NCI-H510A treated with DMSO at 0.1 percent for 48 hours (cell line): ENCODE data around the gene PIK3CB.
A peak's percentile ranks its signal among the peaks of the same experiment; 100 is the strongest.
"Not testable (repeated sequence)": the region's sequence is repeated elsewhere in the genome, so short reads cannot be mapped to it uniquely, and the experiment has no call there.

Experiments
- DNase-seq: peaks from one replicate; lab custom pipeline; 2025; lab: John Stamatoyannopoulos, UW

The PIK3CB gene

DNA sequence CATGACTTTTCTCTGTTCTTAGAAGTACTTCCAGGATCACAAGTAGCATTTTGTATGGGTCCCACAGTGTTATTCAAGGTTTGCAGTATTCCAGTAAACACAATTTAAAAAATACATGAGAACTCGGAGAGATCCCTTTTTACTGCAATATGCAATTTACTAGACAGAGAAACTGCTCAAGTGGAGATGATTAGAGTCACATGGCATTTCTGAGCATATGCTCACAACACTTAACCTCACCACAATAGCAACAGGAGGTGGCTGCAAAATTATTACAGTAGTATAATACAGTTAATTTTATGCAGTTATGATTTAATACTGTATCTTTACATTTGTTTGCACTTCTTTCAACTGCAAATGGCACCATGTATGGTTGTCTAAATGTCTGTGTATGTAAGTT is 87.5 kb downstream of the PIK3CB start:
- DNase-seq, result no peak

DNA sequence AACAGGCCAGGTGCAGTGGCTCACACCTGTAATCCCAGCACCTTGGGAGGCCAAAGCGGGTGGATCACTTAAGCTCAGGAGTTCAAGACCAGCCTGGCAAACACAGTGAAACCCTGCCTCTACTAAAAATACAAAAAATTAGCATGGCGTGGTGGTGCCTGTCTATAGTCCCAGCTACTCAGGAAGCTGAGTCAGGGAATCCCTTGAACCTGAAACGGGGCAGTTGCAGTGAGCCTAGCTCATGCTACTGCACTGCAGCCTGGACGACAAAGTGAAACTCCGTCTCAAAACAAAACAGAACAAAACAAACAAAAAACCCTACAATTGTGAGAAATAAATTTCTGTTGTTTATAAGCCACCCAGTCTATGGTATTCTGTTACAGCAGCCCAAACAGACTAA is 94.7 kb downstream of the PIK3CB start:
- DNase-seq, result no peak

DNA sequence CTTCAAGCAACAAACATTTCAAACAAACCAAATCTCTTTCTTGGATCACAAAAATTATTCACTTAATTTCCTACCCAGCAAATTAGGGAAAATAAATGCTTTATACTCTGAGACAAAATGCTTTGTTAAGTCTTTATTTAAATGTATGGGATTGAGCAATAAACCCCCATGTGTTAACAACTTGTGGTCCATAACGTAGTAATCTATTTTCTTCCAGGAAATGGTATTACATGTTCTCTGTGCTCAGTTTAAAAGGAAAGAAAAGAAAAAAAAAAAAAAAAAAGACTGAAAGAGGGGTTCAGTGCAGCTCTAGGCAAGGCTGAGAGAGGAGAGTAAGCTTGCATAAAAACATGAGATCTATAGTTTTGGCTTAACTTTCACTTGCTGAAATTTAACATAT is 102.3 kb downstream of the PIK3CB start:
- DNase-seq, result no peak

DNA sequence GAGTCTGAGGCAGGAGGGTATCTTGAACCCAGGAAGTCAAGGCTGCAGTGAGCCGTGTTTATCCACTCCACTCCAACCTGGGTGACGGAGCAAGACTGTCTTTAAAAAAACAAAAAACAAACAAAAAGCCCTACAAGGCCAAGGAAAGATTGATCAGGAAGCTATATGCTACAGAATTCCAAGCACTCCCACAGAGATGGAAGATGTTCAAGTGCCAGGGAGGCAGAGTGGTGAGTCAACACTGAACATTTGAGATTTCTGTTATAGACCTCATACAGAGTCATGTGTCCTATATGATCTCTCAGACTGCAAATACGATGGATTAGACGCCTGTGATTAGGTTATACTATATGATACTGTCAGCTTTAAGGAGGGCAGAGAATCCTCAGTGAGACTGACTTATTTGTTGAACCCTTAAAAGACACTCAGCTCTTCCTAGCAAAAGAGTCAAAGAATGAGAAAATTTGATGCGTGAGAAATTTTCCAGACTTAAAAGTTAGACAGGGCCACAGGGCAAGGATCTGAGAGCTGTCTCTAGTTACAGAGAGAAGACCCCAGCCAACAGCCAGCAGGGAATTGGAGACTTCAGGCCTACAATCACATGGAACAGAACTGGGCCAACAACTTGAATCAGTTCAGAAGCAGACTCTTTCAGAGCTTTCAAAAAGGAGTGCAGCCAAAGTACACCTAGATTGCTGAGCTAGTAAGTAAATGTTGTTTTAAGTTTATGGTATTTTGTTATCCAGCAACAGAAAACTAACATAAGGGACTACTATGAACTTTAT is 107.6 kb downstream of the PIK3CB start:
- no peak for DNase-seq

DNA sequence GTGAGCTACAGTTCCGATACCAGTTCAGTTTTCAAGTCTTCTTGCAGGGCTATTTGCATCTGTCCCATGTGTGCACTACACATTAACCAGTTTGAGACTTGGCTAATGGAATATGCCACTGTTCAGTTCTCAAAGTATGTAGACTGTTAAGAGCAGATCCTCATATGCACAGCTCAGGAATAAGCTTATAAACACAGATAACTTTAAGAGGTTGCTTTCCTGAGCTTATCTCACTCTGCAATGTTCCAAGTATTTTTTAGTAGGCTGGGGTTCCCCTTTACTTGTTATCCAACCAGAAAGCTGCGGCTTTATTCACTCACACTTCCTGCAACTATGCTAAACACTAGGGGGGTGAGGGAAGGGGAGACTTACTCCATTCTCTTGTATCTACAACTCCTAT is 108.7 kb downstream of the PIK3CB start:
- not testable (repeated sequence) for DNase-seq

DNA sequence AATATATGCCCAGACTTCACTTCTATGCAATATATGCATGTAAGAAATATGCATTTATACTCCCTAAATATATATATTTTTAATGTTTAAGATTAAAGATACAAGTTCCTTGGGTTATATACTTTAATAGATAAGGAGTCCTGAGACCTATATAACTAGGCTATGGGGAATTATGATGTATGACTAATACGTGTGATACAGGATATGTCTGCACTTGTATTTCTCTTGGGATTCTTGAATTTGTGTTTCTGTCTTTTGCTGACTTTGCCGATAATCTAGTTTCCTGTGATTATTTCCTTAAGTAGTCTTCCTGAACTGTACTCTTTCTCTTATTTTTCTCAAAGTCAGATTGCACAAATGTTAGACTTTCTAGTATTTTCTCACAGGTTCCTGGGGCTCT is 109.6 kb downstream of the PIK3CB start:
- no peak for DNase-seq

DNA sequence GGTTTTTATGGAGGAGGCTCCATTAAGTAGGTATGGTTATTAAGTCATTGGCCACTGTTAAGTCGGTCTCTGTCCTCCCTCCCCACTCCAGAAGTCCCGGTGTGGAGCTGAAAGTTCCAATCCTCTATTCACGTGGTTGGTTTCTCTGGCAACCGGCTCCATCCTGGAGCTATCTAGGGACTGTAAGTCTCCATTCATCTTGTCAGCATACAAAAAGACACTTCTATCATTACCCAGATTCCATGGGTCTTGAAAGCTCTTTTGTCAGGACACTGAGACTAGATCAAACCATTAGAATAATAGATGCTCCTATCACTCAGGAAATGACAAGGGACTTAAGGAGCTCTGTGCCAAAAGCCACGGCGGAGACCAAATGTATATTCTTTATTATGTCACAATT is 110.3 kb downstream of the PIK3CB start:
- no peak for DNase-seq

DNA sequence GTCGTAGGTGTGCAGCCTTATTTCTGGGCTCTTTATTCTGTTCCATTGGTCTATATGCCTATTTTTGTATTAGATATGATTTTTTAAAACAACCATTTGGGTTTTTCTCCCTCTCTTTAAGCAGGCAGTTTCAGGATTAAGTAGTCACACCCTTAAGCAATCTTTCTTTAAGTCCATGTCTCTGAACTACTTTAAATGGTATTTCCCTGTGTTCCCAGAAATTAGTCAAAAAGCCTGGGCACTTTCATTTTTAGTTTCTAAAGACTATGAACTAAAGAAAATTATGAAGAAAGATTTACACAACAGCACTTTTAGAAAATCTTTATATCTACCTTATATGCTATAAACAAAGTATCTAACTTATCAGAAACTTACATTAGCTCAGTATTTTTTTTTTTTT is 115.9 kb downstream of the PIK3CB start:
- DNase-seq, result no peak

DNA sequence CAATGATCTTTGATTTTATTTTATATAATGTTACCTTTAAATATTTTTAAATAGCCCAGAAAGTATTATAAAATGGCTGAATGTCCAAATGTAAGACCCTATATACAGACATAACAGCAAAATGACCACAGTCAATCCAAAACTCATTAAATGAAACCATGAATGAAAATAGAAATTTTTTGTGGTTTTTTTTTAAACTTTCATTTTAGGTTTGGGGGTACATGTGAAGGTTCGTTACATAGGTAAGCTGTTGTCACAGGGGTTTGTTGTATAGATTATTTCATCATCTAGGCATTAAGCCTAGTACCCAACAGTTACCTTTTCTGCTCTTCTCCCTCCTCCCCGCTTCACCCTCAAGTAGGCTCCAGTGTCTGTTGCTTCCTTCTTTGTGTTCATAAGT is 117.4 kb downstream of the PIK3CB start:
- DNase-seq, result no peak

DNA sequence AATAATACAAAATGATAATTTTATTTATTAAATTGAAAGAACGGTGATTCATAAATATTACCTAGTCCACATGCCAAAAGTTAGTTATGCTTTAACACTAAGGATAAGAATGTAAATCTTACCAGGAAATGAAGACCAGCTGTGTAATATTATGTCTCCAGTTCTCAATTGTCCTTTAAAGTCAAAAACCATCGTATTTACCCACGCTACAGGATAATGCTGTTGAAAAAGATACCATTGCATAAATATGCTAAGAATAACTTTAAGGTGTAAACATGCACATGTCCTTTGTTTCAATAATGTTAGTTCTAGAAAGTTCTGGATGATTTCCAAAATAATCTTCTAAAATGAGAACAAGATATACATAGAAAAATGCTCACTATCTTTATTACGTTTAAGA is 122.6 kb downstream of the PIK3CB start:
- DNase-seq, result no peak

DNA sequence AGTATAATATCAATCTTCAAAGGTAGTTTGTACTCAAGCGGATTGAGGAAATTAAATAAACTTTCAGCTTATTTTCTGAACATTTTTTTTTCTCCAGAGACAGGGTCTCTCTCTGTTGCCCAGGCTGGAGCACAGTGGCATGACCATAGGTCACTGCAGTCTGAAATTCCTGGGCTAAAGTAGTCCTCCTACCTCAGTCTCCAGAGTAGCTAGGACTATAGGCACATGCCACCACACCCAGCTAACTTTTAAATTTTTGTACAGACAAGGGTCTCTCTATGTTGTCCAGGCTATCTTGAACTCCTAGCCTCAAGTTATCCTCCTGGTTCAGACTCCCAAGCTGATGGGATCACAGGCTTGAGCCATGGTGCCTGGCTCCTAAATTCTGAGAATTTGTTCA is 129.1 kb downstream of the PIK3CB start:
- no peak for DNase-seq

DNA sequence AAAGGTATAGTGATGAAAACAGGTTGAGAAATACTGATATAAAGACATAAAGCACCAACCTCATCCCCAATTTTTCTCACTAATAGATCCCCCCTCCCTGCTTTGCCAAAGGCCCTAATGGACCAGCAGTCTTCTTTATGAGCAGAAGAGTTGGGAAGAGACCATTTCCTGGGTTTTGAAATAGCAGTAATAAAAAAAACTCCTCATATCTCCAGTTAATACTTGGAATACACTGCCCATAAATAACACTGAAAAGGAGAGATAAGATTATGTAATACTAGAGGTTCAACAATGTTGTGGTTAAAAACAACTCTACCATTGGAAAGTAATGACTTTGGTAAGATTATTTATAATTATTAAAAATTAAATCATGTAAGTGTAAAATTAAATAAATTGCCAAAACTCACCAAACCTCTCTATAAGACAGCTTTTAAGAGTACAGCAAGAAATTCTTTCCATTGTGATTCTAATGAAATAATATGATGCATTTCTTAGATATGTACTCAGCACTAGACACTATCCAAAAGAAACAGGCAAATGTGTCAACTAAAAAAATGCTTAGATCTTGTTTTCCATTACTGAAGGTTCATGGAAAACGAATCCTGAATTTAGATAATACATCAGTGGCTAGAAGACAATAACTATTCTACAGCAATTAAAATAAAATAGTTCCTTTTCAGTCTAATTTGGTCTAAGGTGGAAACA is 137.9 kb downstream of the PIK3CB start:
- DNase-seq, result no peak

DNA sequence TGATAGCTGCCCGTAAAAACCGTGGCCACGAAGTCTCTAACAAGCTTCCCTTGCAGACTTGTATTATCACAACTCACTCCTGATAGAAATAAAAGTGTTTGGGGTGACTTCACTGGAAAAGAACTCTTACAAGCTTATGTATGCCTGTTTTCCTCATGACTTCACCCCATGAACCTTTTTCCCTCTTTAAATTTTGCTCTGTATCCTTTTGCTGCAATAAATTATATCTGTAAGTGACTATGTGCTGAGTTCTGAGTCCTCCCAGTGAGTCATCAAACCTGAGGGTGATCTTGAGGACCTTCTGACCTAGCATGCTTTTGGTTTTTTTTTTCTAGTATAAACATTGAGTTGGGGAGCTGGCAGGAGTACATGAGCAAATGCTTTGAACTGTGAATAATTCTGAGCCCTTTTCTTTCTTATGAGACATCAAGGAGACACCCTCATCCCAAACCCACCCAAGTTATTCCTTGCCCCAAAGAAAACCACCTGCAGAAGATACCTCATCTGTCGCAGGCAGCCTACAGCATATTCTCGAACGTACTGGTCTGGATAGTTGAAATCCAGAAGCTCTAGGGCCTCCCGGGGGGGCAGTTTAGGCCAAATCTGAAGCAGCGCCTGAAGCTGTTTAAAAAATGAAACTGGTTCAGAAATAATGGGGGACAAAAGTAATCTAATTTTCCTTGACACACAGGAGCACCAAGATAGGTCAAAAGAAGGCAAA is 140.3 kb downstream of the PIK3CB start:
- no peak for DNase-seq

DNA sequence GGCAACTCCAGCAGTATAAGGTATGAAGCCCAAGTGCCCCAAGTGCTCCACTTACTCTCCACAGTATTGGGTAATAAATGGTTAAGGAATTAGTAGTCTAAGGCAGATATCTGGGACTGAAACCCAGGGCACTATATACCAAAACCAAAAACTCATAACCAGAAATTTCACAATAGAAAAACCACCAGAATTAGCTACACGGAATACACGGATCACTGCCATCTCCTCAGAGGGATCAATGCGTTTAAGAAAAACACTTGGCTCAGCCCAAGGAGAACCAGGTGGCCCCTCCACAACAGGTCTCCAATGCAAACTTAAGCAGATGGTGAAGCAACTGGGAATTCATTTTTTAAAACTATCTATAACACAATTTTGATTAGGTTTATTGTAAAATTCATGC is 142.6 kb downstream of the PIK3CB start:
- DNase-seq, result no peak

DNA sequence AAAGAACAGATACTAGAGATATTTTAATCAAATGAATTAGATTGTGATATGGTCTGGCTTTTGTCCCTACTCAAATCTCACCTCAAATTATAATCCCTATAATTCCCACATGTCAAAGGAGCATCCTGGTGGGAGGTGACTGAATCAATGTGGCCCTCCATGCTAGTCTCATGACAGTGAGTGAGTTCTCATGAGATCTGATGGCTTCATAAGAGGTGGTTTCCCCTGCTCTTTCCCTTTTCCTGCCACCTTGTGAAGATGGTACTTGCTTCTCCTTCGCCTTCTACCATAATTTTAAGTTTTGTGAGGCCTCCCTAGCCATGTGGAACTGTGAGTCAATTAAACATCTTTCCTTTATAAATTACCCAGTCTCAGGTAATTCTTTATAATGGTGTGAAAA is 143.4 kb downstream of the PIK3CB start:
- no peak for DNase-seq

DNA sequence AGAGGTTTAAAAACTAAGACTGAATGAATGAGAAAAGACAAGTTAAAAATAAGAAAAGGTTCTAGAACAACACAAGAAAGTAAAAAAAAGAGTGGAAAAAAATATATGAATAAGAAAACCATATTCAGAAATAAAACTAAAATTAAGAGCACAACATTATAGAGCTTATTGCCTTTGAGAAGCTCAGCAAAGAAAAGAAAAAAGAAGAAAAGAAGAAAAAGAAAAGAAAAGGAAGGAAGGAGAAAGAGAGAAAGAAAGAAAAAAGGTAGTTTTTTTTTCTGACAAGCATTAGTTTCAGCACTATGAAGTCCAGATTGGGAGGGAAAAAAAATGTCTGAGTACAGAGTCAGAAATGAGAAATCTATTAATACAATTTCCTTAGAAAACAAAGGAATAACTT is 144.7 kb downstream of the PIK3CB start:
- no peak for DNase-seq

DNA sequence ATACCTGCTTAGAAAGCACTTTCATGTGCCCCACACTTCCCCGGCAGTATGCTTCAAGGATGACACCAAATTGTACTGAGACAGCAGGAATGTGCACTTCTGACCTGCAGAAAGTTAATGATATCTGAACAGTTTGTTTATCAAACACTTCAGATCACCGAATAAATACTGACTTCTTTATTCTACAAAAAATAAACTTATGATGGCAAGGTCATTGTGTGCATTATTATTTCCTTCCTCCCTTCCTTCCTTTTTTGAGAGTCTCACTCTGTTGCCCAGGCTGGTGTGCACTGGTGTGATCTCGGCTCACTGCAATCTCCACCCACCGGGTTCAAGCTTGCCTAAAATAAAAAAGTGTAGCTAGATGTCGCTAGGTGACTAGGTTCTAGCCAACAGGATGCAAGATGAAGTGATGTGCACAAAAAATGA is 145.8 kb downstream of the PIK3CB start:
- DNase-seq, result peak; percentile 13

DNA sequence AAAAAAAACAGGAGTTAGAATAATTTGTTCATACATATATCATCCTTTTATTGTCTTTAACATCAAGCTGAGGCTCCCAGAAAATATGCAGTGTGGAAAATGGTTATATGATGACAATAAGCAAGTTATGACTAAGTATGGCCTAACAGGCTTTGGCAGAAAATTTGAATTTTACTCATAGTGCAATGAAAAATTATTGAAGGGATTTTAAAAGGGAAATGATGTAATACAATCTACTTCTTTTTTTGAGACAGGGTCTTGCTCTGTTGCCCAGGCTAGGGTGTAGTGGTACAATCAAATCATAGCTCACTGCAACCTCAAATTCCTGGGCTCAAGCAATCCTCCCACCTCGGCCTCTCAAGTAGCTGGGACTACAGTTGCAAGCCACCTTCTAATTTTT is 147.5 kb downstream of the PIK3CB start:
- no peak for DNase-seq

DNA sequence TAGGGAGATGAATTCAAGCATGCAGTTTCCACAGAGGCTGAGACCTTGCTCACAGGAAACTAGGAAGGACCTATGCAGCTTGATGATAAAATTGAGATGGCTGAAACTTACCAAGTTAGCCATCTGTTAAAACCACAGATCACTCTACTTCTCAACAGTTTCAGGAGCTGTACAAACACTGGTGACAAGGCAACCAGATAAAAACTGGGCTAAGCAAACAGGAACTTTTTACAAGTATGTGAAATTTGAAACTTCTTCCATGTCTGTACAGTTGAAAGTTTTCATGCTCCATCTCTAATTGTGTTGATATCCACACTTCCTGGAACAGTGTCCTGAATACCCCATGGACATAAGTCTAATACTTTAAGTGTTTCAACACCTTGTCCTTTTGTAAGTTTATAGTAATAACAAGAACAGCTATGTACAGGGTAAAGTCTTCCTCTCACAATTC is 147.9 kb downstream of the PIK3CB start:
- peak; percentile 60 for DNase-seq

DNA sequence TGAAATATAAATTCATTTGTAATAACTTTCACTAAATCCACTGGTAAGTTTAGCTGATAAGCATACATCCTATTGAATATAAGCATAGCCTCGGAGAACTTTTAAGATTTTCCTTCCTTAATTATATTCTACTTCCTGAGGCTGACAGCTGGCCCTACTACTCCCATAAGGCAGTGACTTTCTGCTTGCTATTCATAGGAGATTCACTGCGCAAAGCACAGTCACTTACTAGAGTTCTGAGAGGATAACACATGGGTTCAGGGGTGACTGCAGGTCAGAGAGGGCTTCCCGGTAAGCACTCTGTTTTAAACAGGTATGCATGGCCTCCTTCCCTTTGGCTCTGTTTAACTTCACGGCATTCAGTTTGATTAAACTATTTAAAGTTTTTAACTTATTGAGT is 150.3 kb downstream of the PIK3CB start:
- no peak for DNase-seq

DNA sequence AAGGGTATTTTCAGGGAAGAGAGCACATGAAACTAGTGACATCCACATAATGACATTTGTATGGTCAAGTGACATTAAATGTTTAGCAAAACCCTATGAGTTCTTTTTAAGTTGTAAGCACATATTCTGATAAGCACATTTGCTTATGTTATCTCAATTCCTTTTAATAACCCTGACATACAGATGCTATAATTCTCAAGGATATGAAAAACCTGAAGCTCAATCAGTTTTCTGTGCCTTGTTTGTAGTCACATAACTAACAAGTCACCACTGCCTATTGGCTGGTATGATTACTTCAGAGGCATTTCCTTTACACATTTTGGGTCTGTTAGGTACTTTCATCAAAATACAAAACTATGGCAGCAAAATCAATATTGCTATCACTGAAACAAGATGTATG is 152.1 kb downstream of the PIK3CB start:
- no peak for DNase-seq

DNA sequence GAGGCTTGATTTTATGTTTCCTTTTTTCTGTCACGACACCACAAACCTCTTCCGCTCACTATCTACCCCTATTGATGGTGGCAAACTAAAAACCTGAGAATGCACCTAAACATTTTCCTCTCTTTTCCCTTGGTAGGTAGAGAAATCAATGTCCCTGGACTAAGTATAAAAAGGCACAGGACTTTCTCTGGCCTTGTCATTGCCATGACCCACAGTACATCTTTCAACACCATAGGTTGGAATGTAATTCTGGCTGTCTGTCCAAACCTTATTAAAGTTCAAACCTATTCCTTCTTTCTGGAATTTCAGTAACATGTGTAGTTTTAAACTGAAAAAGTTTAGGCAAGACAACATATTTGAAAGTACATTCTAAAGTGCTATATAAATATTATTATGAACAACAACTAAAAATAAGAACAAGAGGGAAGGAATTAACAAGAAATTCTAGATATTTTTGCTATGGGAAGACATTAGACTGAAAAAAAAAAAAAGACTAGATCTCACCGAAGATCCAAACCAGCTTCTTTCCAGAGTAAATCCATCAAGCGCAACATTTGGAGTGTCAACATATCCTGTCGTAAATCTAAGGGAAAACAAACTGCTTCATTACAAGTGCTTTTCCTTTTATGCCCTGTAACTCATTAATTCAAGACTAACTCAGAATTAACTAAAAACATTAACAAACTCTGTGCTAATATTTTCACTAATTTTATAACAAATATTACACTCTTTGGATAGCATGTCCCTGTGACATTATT is 153.1 kb downstream of the PIK3CB start:
- DNase-seq, result peak; percentile 18
